Activated CD8-positive, alpha-beta T cell treated with anti-CD3 and anti-CD28 coated beads, Interleukin-2, amount 10 ng/mL, durations not matched to agents 7 days and 5 days (primary cell): ENCODE results near the gene SPINT1. TPM values are rescaled to one million over a fixed set of nuclear protein-coding genes. Genes with fewer than 3 reads are reported as not detected.

Experiments
- ATAC-seq: fragments of 150-1000 bp; cut with Tn5 transposase; one replicate; pipeline ENCODE4 v1.10.0; 2021; ENCODE audit warnings: moderate library complexity
- CTCF ChIA-PET: fragments of 350-600 bp; sonication (Branson Sonifier 250); formaldehyde crosslinking; loops from one replicate; lab custom pipeline; 2021; ENCODE audit warnings: antibody characterized with exemption; lab: Charles Lee
- POLR2A ChIA-PET: fragments of 350-600 bp; sonication (Branson Sonifier 250); formaldehyde crosslinking; loops from one replicate; lab custom pipeline; 2021; ENCODE audit warnings: antibody characterized with exemption; lab: Charles Lee
- DNase-seq: peaks from one replicate; pipeline ENCODE4 v3.0.0-alpha.2; 2020
- H3K27ac Mint-ChIP-seq: one replicate; pipeline ENCODE4 v1.8.0; 2021; ENCODE audit warnings: mild to moderate bottlenecking, mixed read lengths
- H3K27me3 Mint-ChIP-seq: one replicate; pipeline ENCODE4 v1.8.0; 2021; ENCODE audit warnings: low read depth, mixed read lengths
- H3K36me3 Mint-ChIP-seq: one replicate; pipeline ENCODE4 v1.8.0; 2021; ENCODE audit warnings: low read depth, mixed read lengths
- H3K4me1 Mint-ChIP-seq: one replicate; pipeline ENCODE4 v1.8.0; 2021; ENCODE audit warnings: low read depth, mixed read lengths
- H3K4me3 Mint-ChIP-seq: one replicate; pipeline ENCODE4 v1.8.0; 2021; ENCODE audit warnings: mild to moderate bottlenecking, mixed read lengths
- H3K9me3 Mint-ChIP-seq: one replicate; pipeline ENCODE4 v1.8.0; 2022; ENCODE audit warnings: mixed read lengths; ENCODE audit not compliant: insufficient read depth
- total RNA-seq, 2 experiments: library from RNA; stranded (reverse); gene quantifications; one replicate each; pipeline ENCODE4 v1.2.3, GENCODE V29; 2021

Gene SPINT1
- total RNA-seq, 2 experiments from 2014 or later, result 3.1 to 4.3 TPM

DNA sequence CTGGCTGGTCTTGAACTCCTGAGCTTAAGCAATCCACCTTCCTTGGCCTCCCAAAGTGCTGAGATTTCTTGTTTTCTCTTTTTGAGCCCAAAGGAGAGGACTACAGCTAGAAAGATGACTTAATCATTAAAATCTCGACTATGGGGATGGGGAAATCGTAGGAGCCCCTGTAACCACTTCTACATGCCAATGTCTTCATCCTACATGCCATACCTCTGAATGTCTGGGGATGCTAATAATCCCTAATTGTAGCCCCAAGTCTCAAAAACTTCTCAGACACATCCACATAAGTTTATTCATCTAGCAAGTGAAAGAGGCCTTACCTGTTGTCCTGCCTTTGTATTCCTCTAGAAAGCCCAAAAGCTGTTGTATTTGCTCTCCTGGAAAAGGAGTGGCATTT is 33.8 kb downstream of the SPINT1 start:
- H3K27me3 Mint-ChIP-seq, result peaks cover 23% of the 10 kb centered on the region
- peaks cover 20% of the 10 kb centered on the region for H3K4me1 Mint-ChIP-seq
- DNase-seq, result no peak
- H3K4me3 Mint-ChIP-seq, result no peak overlapping the region
- ATAC-seq, result no peak
- H3K9me3 Mint-ChIP-seq, result no peaks in the 10 kb centered on the region
- H3K36me3 Mint-ChIP-seq, result no peaks in the 10 kb centered on the region
- ChIA-PET POLR2A (no interaction called here), CTCF (interaction anchor here (0.9 to 2.3 kb wide), 3 partner anchors 14 to 21 kb away, joined by 3 to 15 read pairs (median 12); partner anchors contain the start of gene VPS18)
- no peak overlapping the region for H3K27ac Mint-ChIP-seq

- H3K4me1 Mint-ChIP-seq, result peaks cover 16% of the 10 kb centered on the region
- POLR2A ChIA-PET, result no interaction called here
- H3K36me3 Mint-ChIP-seq, result no peaks in the 10 kb centered on the region
- ATAC-seq, result peak; percentile 41
- peaks cover 17% of the 10 kb centered on the region for H3K27me3 Mint-ChIP-seq
- peak; percentile 34 for DNase-seq
- CTCF ChIA-PET, result interaction anchor here (1.9 to 2.3 kb wide), 3 partner anchors 10 to 16 kb away, joined by 5 to 15 read pairs (median 12); partner anchors contain the start of gene VPS18
- no peak overlapping the region for H3K4me3 Mint-ChIP-seq
- no peaks in the 10 kb centered on the region for H3K9me3 Mint-ChIP-seq
- H3K27ac Mint-ChIP-seq, result no peak overlapping the region
These were observed 34.9 kb downstream of the SPINT1 start for GRCh38 chr15:40878785-40879184.

GRCh38 chr15:40879609-40880008 is 35.8 kb downstream of the SPINT1 start:
- H3K27ac Mint-ChIP-seq, result no peak overlapping the region
- DNase-seq (no peak), ATAC-seq (no peak)
- H3K4me3 Mint-ChIP-seq, result no peak overlapping the region
- H3K4me1 Mint-ChIP-seq, result peaks cover 21% of the 10 kb centered on the region
- H3K36me3 Mint-ChIP-seq, result no peaks in the 10 kb centered on the region
- no peaks in the 10 kb centered on the region for H3K9me3 Mint-ChIP-seq
- CTCF ChIA-PET, result interaction anchor here (1.9 kb wide), 1 partner anchor 10 kb away, joined by 5 read pairs; no protein-coding TSS in a partner anchor
- H3K27me3 Mint-ChIP-seq, result peaks cover 10% of the 10 kb centered on the region
- POLR2A ChIA-PET, result no interaction called here

GRCh38 chr15:40881351-40881750 is 37.5 kb downstream of the SPINT1 start:
- no peaks in the 10 kb centered on the region for H3K36me3 Mint-ChIP-seq
- H3K4me1 Mint-ChIP-seq, result peaks cover 33% of the 10 kb centered on the region
- no peak for ATAC-seq
- no peak overlapping the region for H3K4me3 Mint-ChIP-seq
- no peaks in the 10 kb centered on the region for H3K9me3 Mint-ChIP-seq
- DNase-seq, result no peak
- H3K27ac Mint-ChIP-seq, result no peak overlapping the region
- peaks cover 10% of the 10 kb centered on the region for H3K27me3 Mint-ChIP-seq
- CTCF ChIA-PET, result interaction anchor here (0.8 to 2.9 kb wide), 4 partner anchors 9 to 26 kb away, joined by 4 to 15 read pairs (median 8); partner anchors contain the start of gene VPS18
- POLR2A ChIA-PET, result interaction anchor here (0.6 to 1.4 kb wide), 2 partner anchors 8 to 20 kb away, joined by 3 to 4 read pairs; partner anchors contain the start of gene RHOV

- peaks cover 11% of the 10 kb centered on the region for H3K27me3 Mint-ChIP-seq
- peaks cover 23% of the 10 kb centered on the region for H3K4me1 Mint-ChIP-seq
- no peak overlapping the region for H3K27ac Mint-ChIP-seq
- CTCF ChIA-PET, result interaction anchor here (0.6 to 3.6 kb wide), 4 partner anchors 8 to 408 kb away, joined by 3 to 28 read pairs (median 3); partner anchors contain the start of gene VPS18
- H3K4me3 Mint-ChIP-seq, result no peak overlapping the region
- POLR2A ChIA-PET, result no interaction called here
- DNase-seq, result no peak
- H3K9me3 Mint-ChIP-seq, result no peaks in the 10 kb centered on the region
- no peaks in the 10 kb centered on the region for H3K36me3 Mint-ChIP-seq
- ATAC-seq, result no peak
These were observed 42.7 kb downstream of the SPINT1 start for GRCh38 chr15:40886586-40886985.

DNA sequence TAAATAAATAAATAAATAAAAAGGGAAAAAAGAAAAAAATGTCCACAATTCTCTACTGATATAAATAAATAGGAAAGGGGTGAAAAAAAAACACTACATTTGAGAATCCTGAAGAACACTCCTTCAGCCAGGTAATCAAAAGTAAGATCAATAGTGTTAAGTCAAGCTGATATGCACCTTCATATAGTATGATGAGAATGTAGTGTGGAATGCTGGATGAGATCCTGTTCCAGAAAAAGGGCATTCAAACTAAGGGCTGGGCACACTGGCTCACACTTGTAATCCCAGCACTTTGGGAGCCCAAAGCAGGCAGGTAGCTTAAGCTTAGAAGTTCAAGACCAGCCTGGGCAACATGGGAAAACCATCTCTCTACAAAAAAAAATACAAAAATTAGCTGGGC is 45.3 kb downstream of the SPINT1 start:
- ATAC-seq (no peak), DNase-seq (no peak)
- H3K27me3 Mint-ChIP-seq, result peaks cover 16% of the 10 kb centered on the region
- peaks cover 37% of the 10 kb centered on the region for H3K4me1 Mint-ChIP-seq
- ChIA-PET POLR2A (interaction anchor here (0.6 kb wide), 1 partner anchor 320 kb away, joined by 3 read pairs; the partner anchor contains the start of gene RPUSD2), CTCF (interaction anchor here (0.6 to 1.7 kb wide), 2 partner anchors 10 to 326 kb away, joined by 5 read pairs; no protein-coding TSS in a partner anchor)
- no peaks in the 10 kb centered on the region for H3K9me3 Mint-ChIP-seq
- H3K27ac Mint-ChIP-seq, result no peak overlapping the region
- no peak overlapping the region for H3K4me3 Mint-ChIP-seq
- H3K36me3 Mint-ChIP-seq, result no peaks in the 10 kb centered on the region

- peaks cover 8% of the 10 kb centered on the region for H3K36me3 Mint-ChIP-seq
- H3K4me1 Mint-ChIP-seq, result peaks cover 40% of the 10 kb centered on the region
- no peak overlapping the region for H3K27ac Mint-ChIP-seq
- DNase-seq (no peak), ATAC-seq (no peak)
- CTCF ChIA-PET, result interaction anchor here (1.1 to 3.7 kb wide), 13 partner anchors 10 to 147 kb away, joined by 3 to 15 read pairs (median 6); partner anchors contain the start of gene RHOV
- H3K27me3 Mint-ChIP-seq, result peaks cover 13% of the 10 kb centered on the region
- no peak overlapping the region for H3K4me3 Mint-ChIP-seq
- POLR2A ChIA-PET, result no interaction called here
- no peaks in the 10 kb centered on the region for H3K9me3 Mint-ChIP-seq
These were observed 47.3 kb downstream of the SPINT1 start for GRCh38 chr15:40891138-40891537.

- Mint-ChIP-seq H3K4me3 (no peak overlapping the region), H3K27me3 (peaks cover 13% of the 10 kb centered on the region), H3K36me3 (peaks cover 9% of the 10 kb centered on the region), H3K27ac (no peak overlapping the region), H3K9me3 (no peaks in the 10 kb centered on the region), H3K4me1 (peaks cover 35% of the 10 kb centered on the region)
- DNase-seq (peak; percentile 58), ATAC-seq (no peak)
- ChIA-PET POLR2A (interaction anchor here (1.1 kb wide), 1 partner anchor 35 kb away, joined by 4 read pairs; no protein-coding TSS in a partner anchor), CTCF (interaction anchor here (0.6 to 3.7 kb wide), 26 partner anchors 10 to 339 kb away, joined by 3 to 15 read pairs (median 4); partner anchors contain the start of genes CHP1, RHOV and SPINT1)
These were observed 48.1 kb downstream of the SPINT1 start for GRCh38 chr15:40891810-40892446.

DNA sequence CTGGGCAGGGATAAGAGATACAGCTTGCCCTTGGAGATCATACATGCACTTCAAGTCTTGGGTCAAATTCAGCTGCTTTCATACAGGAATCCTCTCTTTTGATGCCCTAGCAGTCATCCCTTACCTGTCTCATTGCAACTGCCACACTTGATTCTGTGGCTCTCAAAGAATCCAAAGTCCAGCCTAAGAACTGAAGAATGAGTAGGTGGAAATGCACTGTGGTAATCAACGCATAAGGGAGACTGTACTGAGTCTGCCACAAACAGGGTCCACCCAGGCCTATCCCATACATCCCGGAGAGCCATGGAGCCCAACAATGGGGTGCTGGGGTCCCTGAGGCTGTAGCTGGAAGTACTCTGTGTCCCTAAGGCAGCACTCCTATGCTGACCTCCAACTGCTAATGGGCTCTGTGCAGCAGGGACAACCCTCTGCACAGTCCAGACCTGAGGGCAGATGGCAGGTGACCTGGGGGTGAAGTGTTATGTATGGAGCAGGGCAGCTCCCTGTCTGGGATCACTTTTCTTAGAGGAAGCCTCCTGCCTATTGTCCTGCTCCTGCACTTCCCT is 48.7 kb downstream of the SPINT1 start:
- POLR2A ChIA-PET, result interaction anchor here (1.1 kb wide), 1 partner anchor 35 kb away, joined by 4 read pairs; no protein-coding TSS in a partner anchor
- H3K36me3 Mint-ChIP-seq, result peaks cover 13% of the 10 kb centered on the region
- H3K27ac Mint-ChIP-seq, result no peak overlapping the region
- H3K4me3 Mint-ChIP-seq, result no peak overlapping the region
- H3K9me3 Mint-ChIP-seq, result no peaks in the 10 kb centered on the region
- DNase-seq (no peak), ATAC-seq (no peak)
- H3K27me3 Mint-ChIP-seq, result peaks cover 13% of the 10 kb centered on the region
- CTCF ChIA-PET, result interaction anchor here (0.6 to 3.7 kb wide), 26 partner anchors 10 to 339 kb away, joined by 3 to 15 read pairs (median 4); partner anchors contain the start of genes CHP1, RHOV and SPINT1
- peaks cover 39% of the 10 kb centered on the region for H3K4me1 Mint-ChIP-seq

DNA sequence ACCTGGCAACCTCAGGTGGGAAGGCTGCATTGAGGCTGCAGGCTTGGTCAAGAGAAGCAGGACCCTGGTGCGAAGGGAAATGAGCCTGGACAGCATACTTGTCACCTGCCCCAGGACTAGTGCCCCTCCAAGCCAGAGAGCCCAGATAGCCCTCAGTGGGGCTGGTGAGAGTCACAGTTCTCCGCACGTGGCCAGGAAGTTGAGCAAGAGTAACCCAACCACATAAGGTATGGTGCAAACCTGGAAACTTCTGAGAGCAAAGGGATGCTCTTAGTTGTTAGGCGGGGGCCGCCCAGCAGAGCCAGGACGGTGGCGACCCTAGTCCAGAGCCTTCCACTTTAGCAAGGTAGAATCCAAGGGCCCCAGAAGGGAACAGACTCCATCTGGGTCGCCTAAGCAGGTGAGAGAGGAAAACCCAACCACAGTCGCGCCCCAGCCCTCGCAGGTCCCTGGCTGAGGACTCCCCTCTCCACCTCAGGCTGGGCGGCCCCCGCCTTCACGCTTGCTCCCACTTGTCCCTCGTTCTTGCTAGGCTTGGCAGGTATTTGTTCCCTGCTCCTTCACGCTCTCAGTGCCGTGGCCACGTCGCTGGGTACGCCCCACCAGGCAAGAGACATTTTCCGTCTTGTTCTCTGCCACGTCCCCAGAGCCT is 49.3 kb downstream of the SPINT1 start:
- DNase-seq (no peak), ATAC-seq (no peak)
- ChIA-PET POLR2A (interaction anchor here (0.6 to 1.1 kb wide), 2 partner anchors 33 to 36 kb away, joined by 3 to 4 read pairs; no protein-coding TSS in a partner anchor), CTCF (interaction anchor here (0.8 to 5.1 kb wide), 19 partner anchors 8 to 287 kb away, joined by 3 to 117 read pairs (median 8); partner anchors contain the start of genes PPP1R14D, RHOV and SPINT1)
- H3K4me3 Mint-ChIP-seq, result no peak overlapping the region
- no peaks in the 10 kb centered on the region for H3K9me3 Mint-ChIP-seq
- peaks cover 42% of the 10 kb centered on the region for H3K4me1 Mint-ChIP-seq
- peaks cover 13% of the 10 kb centered on the region for H3K27me3 Mint-ChIP-seq
- peak overlapping the region; percentile 98 for H3K27ac Mint-ChIP-seq
- peaks cover 18% of the 10 kb centered on the region for H3K36me3 Mint-ChIP-seq
